Upper lobe of left lung (tissue), 4 donors: ENCODE measurements around the gene AOC1.

Experiments
- CTCF ChIP-seq, 6 experiments: fragments of 450-650 bp in 4 of 6; fragments of 200-600 bp in 2 of 6; sonication (generic) in 2 of 6; IDR thresholded peaks; one replicate each; pipeline ENCODE4 v1.5.1; 2016 to 2019; ENCODE audit warnings: antibody characterized with exemption in 6 of 6
- POLR2A ChIP-seq, 4 donors: fragments of 450-650 bp; IDR thresholded peaks; one replicate each; pipeline ENCODE4 v1.5.1; 2016 to 2017; ENCODE audit warnings: antibody characterized with exemption in 4 of 4, mild to moderate bottlenecking in 2 of 4

- TF ChIP-seq CTCF (IDR thresholded peaks at IDR 0.05) (no peak), POLR2A (IDR thresholded peaks at IDR 0.05) (no peak)
Measured at GRCh38 chr7:150881189-150881588, 28.9 kb downstream of the AOC1 start.
